Naive B cell (primary cell): ENCODE measurements around the gene OR12D1. TPM values are rescaled to one million over a fixed set of nuclear protein-coding genes. Genes with fewer than 3 reads are reported as not detected.

Experiments used
- polyA plus RNA-seq, 6 donors: library from polyadenylated mRNA; unstranded; fragments of 300-500 nt; fragmentation: Illumina TruSeq; gene quantifications; one replicate each; pipeline ENCODE4 v1.2.3, GENCODE V29; 2021; ENCODE audit warnings: low read depth in 6 of 6

The OR12D1 gene
- polyA plus RNA-seq, 6 donors from 2014 or later, result not detected

Other genes with a start within 250 kb of the OR12D1 start
- gene OR2J2, start 244.0 kb upstream of the OR12D1 start, polyA plus RNA-seq, result not detected
- not detected for gene OR14J1, start 113.2 kb upstream of the OR12D1 start, polyA plus RNA-seq
- not detected for gene OR5V1, start 46.1 kb upstream of the OR12D1 start, polyA plus RNA-seq
- not detected for gene OR12D3, start 39.6 kb upstream of the OR12D1 start, polyA plus RNA-seq
- gene OR12D2, start 19.3 kb upstream of the OR12D1 start, polyA plus RNA-seq, result not detected
- not detected for gene OR10C1, start 24.4 kb downstream of the OR12D1 start, polyA plus RNA-seq
- not detected for gene OR11A1, start 42.1 kb downstream of the OR12D1 start, polyA plus RNA-seq
- not detected for gene OR2H1, start 42.2 kb downstream of the OR12D1 start, polyA plus RNA-seq
- not detected for gene MAS1L, start 73.0 kb downstream of the OR12D1 start, polyA plus RNA-seq
- not detected for gene UBD, start 144.8 kb downstream of the OR12D1 start, polyA plus RNA-seq
- gene OR2H2, start 170.2 kb downstream of the OR12D1 start, polyA plus RNA-seq, result under 1 TPM in 2 of 6 donors, not detected in 4; 0.15 to 0.17 TPM
- 10 to 100 TPM in 1 of 6 donors, 1 to 10 TPM in 4, not detected in 1; 4.1 to 11.3 (median 4.6) TPM for gene GABBR1, start 218.3 kb downstream of the OR12D1 start, polyA plus RNA-seq
- not detected for gene MOG, start 242.2 kb downstream of the OR12D1 start, polyA plus RNA-seq